Mucosa of rectum (tissue), 2 donors: Measurements from ENCODE around the gene CCDC9B.

Experiments
- H3K27ac ChIP-seq, 2 donors: one replicate each; pipeline ENCODE4 v1.7.0; 2013; ENCODE audit warnings: inconsistent platforms in 2 of 2, low read depth in 2 of 2, low read length in 2 of 2
- H3K27me3 ChIP-seq, 2 donors: one replicate each; pipeline ENCODE4 v1.7.0; 2013; ENCODE audit warnings: low read length in 2 of 2; ENCODE audit not compliant: control insufficient read depth in 2 of 2, insufficient read depth in 2 of 2
- H3K36me3 ChIP-seq, 2 donors: one replicate each; pipeline ENCODE4 v1.7.0; 2013; ENCODE audit warnings: low read length in 2 of 2; ENCODE audit not compliant: control insufficient read depth in 2 of 2, insufficient read depth in 2 of 2
- H3K4me1 ChIP-seq, 2 donors: one replicate each; pipeline ENCODE4 v1.7.0; 2013; ENCODE audit warnings: low read length in 2 of 2, mild to moderate bottlenecking in 1 of 2; ENCODE audit not compliant: control insufficient read depth in 2 of 2, insufficient read depth in 2 of 2
- H3K4me3 ChIP-seq, 2 donors: one replicate each; pipeline ENCODE4 v1.7.0; 2013; ENCODE audit warnings: low read length in 2 of 2
- H3K9ac ChIP-seq, 2 donors: one replicate each; pipeline ENCODE4 v1.7.0; 2013; ENCODE audit warnings: low read length in 2 of 2, low read depth in 1 of 2, mild to moderate bottlenecking in 1 of 2
- H3K9me3 ChIP-seq, 2 donors: one replicate each; pipeline ENCODE4 v1.7.0; 2013; ENCODE audit warnings: low read length in 2 of 2; ENCODE audit not compliant: control insufficient read depth in 2 of 2
- donor health status: healthy.
- donor health status: Normal muscosa, but diverticular disease.

The CCDC9B gene

GRCh38 chr15:40345225-40345866, 4.6 kb upstream of the CCDC9B start:
- Histone ChIP-seq H3K9ac (peak overlapping the region; percentile 65 to 70), H3K36me3 (no peaks in the 10 kb centered on the region), H3K27me3 (no peaks in the 10 kb centered on the region), H3K4me1 (peaks cover 81 to 87% of the 10 kb centered on the region in 2 donors), H3K9me3 (no peaks in the 10 kb centered on the region), H3K27ac (peak overlapping the region; percentile 97 to 100), H3K4me3 (peak overlapping the region; percentile 39 to 56)

- no peaks in the 10 kb centered on the region for H3K36me3 ChIP-seq
- no peaks in the 10 kb centered on the region for H3K9me3 ChIP-seq
- peak overlapping the region; percentile 97 to 100 for H3K27ac ChIP-seq
- peak overlapping the region; percentile 27 to 70 for H3K9ac ChIP-seq
- H3K4me3 ChIP-seq, result peak overlapping the region in 1 of 2 donors; percentile 39
- H3K4me1 ChIP-seq, result peaks cover 83 to 87% of the 10 kb centered on the region in 2 donors
- H3K27me3 ChIP-seq, result no peaks in the 10 kb centered on the region
Measured at GRCh38 chr15:40344631-40345120, 3.9 kb upstream of the CCDC9B start.

GRCh38 chr15:40344217-40344616, 3.5 kb upstream of the CCDC9B start:
- peaks cover 84 to 92% of the 10 kb centered on the region in 2 donors for H3K4me1 ChIP-seq
- no peak overlapping the region for H3K4me3 ChIP-seq

DNA sequence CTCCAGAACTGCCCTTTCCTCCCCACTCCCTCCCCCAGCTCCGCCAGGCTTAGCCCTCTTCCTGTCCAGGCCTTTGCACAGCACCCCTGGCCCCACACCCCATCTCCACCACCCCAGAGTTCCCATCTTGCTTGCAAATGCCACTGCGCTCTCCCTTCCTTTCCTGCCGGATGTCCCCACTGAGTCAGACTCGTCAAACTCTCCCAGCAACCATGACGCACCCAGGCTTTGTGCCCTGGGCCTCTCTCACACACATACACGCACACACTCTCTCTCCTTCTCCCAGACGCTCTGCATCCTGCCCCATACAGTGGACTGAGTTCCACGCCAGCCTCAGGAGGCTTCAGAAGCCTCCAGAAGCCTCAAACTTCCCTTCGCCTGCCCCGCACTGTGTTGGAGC, 2.8 kb upstream of the CCDC9B start:
- peak overlapping the region; percentile 98 to 100 for H3K27ac ChIP-seq
- H3K4me1 ChIP-seq, result peaks cover 84 to 92% of the 10 kb centered on the region in 2 donors
- H3K9me3 ChIP-seq, result no peaks in the 10 kb centered on the region
- H3K36me3 ChIP-seq, result no peaks in the 10 kb centered on the region
- no peak overlapping the region for H3K4me3 ChIP-seq
- no peaks in the 10 kb centered on the region for H3K27me3 ChIP-seq
- peak overlapping the region in 1 of 2 donors; percentile 74 for H3K9ac ChIP-seq

More at GRCh38 chr15:40344217-40344616, 3.5 kb upstream of the CCDC9B start:
- Histone ChIP-seq H3K27ac (peak overlapping the region; percentile 97 to 100), H3K9ac (no peak overlapping the region), H3K27me3 (no peaks in the 10 kb centered on the region), H3K36me3 (no peaks in the 10 kb centered on the region), H3K9me3 (no peaks in the 10 kb centered on the region)

- Histone ChIP-seq H3K4me1 (peaks cover 90 to 94% of the 10 kb centered on the region in 2 donors), H3K9me3 (no peaks in the 10 kb centered on the region), H3K4me3 (no peak overlapping the region), H3K27ac (peak overlapping the region; percentile 98 to 100), H3K9ac (peak overlapping the region; percentile 65 to 74), H3K27me3 (no peaks in the 10 kb centered on the region), H3K36me3 (no peaks in the 10 kb centered on the region)
Measured at GRCh38 chr15:40342416-40343320, 1.9 kb upstream of the CCDC9B start.

DNA sequence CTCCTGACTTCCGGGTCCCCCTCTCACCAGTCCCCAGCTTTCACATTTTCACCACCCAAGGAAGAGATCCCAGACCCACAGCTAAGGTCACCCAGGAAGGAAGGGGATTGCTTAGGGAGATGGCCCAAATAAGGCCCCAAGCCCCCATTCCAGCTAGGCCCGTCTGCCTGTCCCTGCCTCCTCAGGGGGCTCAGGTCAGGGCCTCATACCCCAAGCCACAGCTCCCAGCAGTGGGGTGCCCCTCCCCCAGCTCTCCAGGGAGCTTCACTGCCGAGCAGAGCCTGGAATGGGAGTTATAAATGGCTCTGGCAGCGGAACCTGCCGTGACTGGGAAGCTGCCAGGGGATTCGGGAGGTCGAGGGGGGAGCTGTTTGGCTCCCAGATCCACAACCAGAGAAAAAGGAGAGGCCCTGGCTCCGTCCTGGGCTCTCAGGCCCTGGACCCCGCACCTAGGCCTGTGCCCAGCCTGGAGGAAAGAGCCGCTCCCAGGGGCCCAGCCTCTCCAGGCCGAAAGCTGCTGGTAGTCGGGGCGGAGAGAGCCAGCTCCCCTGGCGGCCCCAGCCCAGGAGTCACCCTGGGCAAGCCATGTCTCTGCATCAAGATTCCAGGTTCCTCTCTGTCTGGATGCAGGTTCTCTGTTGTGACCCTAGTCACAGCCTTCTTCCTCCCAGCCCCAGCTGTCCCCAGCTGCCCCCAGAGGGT, 550 bp downstream of the CCDC9B start:
- peak overlapping the region; percentile 81 to 87 for H3K9ac ChIP-seq
- peaks cover 73% of the 10 kb centered on the region in 2 donors for H3K4me1 ChIP-seq
- H3K4me3 ChIP-seq, result peak overlapping the region; percentile 65 to 72
- no peaks in the 10 kb centered on the region for H3K27me3 ChIP-seq
- H3K36me3 ChIP-seq, result no peaks in the 10 kb centered on the region
- peak overlapping the region; percentile 92 to 94 for H3K27ac ChIP-seq
- H3K9me3 ChIP-seq, result no peaks in the 10 kb centered on the region

DNA sequence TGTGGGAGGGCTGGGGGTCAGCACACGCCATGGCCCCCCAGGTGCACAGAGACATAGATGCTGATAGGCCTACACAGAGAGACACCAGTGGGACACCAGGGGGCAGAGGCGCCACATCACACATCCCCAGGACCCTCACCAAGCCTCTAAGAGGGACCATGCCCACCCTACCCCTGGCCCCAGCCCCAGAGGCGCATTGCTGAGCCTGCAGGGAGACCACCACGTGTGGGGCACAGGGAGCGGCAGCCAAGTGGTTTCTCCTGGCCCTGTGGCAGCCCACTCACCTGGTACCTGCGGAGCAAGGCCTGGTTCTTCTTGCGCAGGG, 1.2 kb downstream of the CCDC9B start:
- Histone ChIP-seq H3K9ac (peak overlapping the region; percentile 81 to 87), H3K36me3 (no peaks in the 10 kb centered on the region), H3K9me3 (no peaks in the 10 kb centered on the region), H3K27ac (peak overlapping the region; percentile 92 to 94), H3K27me3 (no peaks in the 10 kb centered on the region), H3K4me1 (peaks cover 69 to 73% of the 10 kb centered on the region in 2 donors), H3K4me3 (peak overlapping the region; percentile 65 to 72)

GRCh38 chr15:40338921-40339620, 1.7 kb downstream of the CCDC9B start:
- peak overlapping the region; percentile 65 to 72 for H3K4me3 ChIP-seq
- H3K9ac ChIP-seq, result peak overlapping the region; percentile 81 to 87
- peaks cover 69 to 73% of the 10 kb centered on the region in 2 donors for H3K4me1 ChIP-seq

DNA sequence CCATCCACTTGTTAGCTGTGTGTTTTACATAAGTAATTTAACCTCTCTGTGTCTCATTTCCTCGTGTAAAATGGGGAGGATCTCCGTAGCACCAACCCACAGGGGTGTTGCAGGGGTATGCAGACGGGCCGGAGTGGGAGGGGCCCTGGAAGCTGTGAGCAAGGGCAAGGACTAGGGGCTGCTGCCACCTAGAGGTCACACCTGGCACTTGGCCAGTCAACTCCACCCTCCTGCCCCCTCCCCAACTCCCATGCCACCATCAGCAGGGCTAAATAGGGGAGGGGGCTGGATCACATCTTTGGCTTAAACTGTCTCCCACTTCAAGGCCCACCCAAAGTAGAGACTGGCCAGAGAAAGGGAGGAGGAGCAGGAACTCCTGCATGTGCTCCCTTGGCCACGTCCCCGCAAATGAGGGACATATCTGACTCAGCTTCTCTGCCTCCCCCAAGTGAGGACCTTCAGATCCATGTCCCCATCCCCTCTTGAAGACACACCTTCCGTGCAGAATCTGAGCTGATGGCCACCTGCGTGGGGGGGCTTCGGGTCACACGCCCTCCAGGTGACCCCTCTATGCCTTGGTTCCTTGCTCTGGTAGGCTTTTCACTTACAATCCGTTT, 2.6 kb downstream of the CCDC9B start:
- no peaks in the 10 kb centered on the region for H3K36me3 ChIP-seq
- peak overlapping the region in 1 of 2 donors; percentile 53 for H3K4me3 ChIP-seq
- peaks cover 66 to 69% of the 10 kb centered on the region in 2 donors for H3K4me1 ChIP-seq
- H3K9me3 ChIP-seq, result no peaks in the 10 kb centered on the region
- peak overlapping the region in 1 of 2 donors; percentile 36 for H3K9ac ChIP-seq
- H3K27me3 ChIP-seq, result no peaks in the 10 kb centered on the region
- H3K27ac ChIP-seq, result peak overlapping the region; percentile 11 to 61

More at GRCh38 chr15:40338921-40339620, 1.7 kb downstream of the CCDC9B start:
- H3K27me3 ChIP-seq, result no peaks in the 10 kb centered on the region
- no peaks in the 10 kb centered on the region for H3K9me3 ChIP-seq
- H3K36me3 ChIP-seq, result no peaks in the 10 kb centered on the region
- H3K27ac ChIP-seq, result peak overlapping the region; percentile 92 to 94
